Mesodermal cell (in vitro differentiated cells): ENCODE results near the gene RHOV.
"Not testable (repeated sequence)": the region's sequence is repeated elsewhere in the genome, so short reads cannot be mapped to it uniquely, and the experiment has no call there.

Source experiments
- H3K27ac ChIP-seq: 2 replicates; pipeline ENCODE4 v1.7.0; 2013; ENCODE audit warnings: mild to moderate bottlenecking, low read depth, low read length, moderate library complexity; ENCODE audit not compliant: severe bottlenecking
- H3K36me3 ChIP-seq: 2 replicates; pipeline ENCODE4 v1.7.1; 2013; ENCODE audit warnings: mild to moderate bottlenecking, low read length, moderate library complexity; ENCODE audit not compliant: control insufficient read depth, insufficient read depth
- H3K4me1 ChIP-seq: one replicate; pipeline ENCODE4 v1.7.1; 2013; ENCODE audit warnings: mild to moderate bottlenecking, low read length; ENCODE audit not compliant: insufficient read depth, control insufficient read depth, poor library complexity, severe bottlenecking
- H3K4me3 ChIP-seq: 2 replicates; pipeline ENCODE4 v1.7.0; 2013; ENCODE audit warnings: low read length, control low read depth, mild to moderate bottlenecking; ENCODE audit not compliant: insufficient read depth, poor library complexity, severe bottlenecking; ENCODE audit errors: extremely low read depth
- H3K9me3 ChIP-seq: 2 replicates; pipeline ENCODE4 v1.7.1; 2013; ENCODE audit warnings: mild to moderate bottlenecking, low read length, moderate library complexity; ENCODE audit not compliant: control insufficient read depth
- WGBS, 2 experiments: methylation state at CpG; one replicate each; pipeline ENCODE4 v1.1.5; 2013; ENCODE audit warnings: missing lambda C conversion rate in 2 of 2; ENCODE audit not compliant: insufficient coverage in 2 of 2; 5-methylcytosine and 5-hydroxymethylcytosine counted together

Gene RHOV

DNA sequence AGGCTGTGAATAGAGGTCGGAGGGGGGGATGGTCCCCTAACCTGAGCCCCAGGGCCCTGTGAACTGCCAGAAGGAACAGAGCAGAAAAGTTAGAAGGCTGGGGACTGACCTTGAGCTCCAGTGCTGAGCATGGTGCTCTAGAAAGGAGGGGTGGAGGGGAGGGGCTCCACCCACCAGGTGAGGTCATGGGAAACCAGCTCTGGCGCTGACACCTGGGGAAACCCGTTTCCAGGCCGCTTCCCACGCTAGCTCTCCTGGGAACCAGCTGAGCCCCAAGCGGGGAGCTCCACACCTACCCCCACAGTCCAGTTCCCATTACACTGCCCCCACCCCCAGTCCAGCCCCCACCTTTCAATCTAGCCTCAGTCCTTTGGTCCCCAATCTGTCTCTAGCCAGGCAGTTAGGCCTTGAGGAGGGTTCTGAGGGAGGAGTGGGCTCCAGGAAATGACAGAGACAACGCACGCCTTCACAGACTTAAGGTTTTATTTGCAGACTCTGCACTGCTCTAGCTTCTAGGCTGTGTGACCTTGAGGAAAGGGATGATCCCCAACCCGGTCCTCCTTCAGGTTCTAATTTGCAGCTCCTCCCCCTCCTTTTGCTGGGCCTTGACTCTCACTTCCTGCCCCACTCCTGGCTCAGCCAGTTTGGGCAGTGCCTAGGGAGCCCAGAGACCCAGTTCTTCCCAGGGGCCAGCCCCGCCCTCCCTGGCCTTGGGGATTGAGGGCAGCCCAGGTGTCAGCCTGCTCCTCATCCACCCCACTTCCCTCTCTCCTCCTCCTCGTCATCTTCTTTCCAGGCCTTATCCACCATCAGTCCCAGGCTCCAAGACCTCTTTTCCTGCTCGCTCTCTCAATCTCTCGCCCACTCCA, 2.1 kb downstream of the RHOV start:
- WGBS, 2 experiments, result 78 to 83% methylated on average over 10 of the region's 13 CpGs
- Histone ChIP-seq H3K9me3 (no peaks in the 10 kb centered on the region), H3K27ac (no peak overlapping the region), H3K36me3 (no peaks in the 10 kb centered on the region), H3K4me1 (peaks cover 6% of the 10 kb centered on the region), H3K4me3 (no peak overlapping the region)

DNA sequence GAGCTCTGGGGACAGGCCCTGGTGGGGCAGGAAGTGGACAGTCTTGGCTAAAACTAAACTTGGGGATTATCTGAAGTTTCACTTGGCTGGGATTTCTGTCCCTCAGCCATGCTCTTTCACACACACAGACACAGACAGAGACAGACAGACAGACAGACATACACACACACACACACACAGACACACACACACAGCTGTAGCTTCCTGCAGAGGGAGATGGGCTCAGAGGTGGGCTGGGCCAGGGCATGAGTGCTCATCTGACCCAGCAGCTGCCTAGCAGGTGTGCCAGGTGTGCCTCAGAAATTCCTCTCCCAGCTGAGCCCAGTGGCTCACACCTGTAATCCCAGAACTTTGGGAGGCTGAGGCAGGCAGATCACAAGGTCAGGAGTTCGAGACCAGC, 3.3 kb downstream of the RHOV start:
- no peak overlapping the region for H3K27ac ChIP-seq
- H3K4me3 ChIP-seq, result no peak overlapping the region
- H3K4me1 ChIP-seq, result peaks cover 9% of the 10 kb centered on the region
- H3K9me3 ChIP-seq, result no peaks in the 10 kb centered on the region
- no peaks in the 10 kb centered on the region for H3K36me3 ChIP-seq
- WGBS, 2 experiments, result 80% methylated on average over 1 of the region's 1 CpG; no CpG with 5 or more reads in 1 of the 2 experiments

DNA sequence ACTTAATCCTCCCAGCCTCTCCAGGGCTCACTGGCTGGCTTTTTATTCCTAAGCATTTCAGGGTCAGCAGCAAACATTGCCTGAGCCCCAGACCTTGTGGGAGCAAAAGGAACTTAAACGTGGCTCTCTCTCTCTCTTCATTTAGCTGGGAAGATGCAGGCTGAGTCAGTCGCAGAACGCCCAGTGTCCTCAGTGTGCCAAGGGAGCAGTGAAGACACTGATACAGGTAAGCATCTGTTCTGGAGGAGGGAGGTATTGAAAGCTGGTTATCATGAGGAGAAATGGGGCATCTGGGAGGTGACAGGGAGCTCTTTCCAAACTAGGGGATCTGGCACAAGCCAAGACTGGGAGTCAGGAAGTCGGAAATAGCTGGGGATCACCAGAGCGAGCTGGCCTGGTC, 4.3 kb downstream of the RHOV start:
- Histone ChIP-seq H3K27ac (no peak overlapping the region), H3K4me3 (no peak overlapping the region), H3K9me3 (no peaks in the 10 kb centered on the region), H3K36me3 (no peaks in the 10 kb centered on the region), H3K4me1 (peaks cover 9% of the 10 kb centered on the region)
- 86 to 91% methylated on average over 5 of the region's 5 CpGs for WGBS, 2 experiments

DNA sequence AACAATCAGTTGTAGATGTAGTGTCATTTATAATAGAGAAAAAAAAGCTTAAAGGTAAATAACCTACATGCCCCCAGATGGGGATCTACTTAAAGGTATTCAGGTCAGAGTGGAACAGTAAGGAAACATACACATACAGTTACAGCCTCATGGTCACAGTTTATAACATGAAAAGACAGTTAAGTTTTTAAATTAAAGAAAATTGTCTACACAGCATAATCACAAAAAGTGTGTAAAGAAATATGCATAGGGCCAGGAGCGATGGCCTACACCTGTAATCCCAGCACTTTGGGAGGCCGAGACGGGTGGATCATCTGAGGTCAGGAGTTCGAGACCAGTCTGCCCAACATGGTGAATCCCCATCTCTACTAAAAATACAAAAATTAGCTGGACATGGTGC, 6.8 kb downstream of the RHOV start:
- 100% methylated on average over 1 to 3 of the region's 4 CpGs for WGBS, 2 experiments
- no peaks in the 10 kb centered on the region for H3K9me3 ChIP-seq
- no peak overlapping the region for H3K4me3 ChIP-seq
- H3K27ac ChIP-seq, result no peak overlapping the region
- no peaks in the 10 kb centered on the region for H3K36me3 ChIP-seq
- peaks cover 7% of the 10 kb centered on the region for H3K4me1 ChIP-seq

DNA sequence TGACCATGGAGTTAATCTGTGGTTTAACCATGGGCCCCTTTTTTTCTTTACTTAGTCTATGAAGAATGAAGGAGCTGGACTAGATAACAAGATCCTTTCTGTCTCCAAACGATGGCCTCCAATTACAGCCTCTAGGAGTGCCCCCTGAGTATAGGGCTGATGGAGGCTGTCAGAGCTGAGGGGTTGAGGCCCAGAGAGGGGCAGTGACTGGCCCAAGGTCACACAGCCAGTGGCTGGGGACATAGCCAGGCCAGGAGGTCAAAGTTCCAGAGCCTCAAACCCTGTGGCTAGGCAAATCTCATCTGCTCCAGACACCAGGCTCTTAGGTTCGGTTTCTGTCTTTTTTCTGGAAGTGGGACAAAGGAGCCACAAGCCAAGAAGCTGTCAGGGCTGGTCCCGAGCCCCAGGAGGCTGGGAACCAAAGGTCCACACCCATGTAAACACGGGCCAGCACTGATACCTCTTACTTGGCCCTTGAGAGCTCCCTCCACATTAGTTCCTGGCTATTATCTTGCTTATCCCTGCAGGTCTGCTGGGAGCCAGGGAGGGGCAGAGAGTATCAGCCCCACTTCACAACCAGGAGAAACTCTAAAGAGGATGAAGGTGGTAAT, 10.3 kb downstream of the RHOV start:
- Histone ChIP-seq H3K4me1 (peaks cover 2% of the 10 kb centered on the region), H3K4me3 (no peak overlapping the region), H3K9me3 (no peaks in the 10 kb centered on the region), H3K36me3 (no peaks in the 10 kb centered on the region), H3K27ac (no peak overlapping the region)
- WGBS, 2 experiments, result 93 to 100% methylated on average over 2 to 4 of the region's 4 CpGs

DNA sequence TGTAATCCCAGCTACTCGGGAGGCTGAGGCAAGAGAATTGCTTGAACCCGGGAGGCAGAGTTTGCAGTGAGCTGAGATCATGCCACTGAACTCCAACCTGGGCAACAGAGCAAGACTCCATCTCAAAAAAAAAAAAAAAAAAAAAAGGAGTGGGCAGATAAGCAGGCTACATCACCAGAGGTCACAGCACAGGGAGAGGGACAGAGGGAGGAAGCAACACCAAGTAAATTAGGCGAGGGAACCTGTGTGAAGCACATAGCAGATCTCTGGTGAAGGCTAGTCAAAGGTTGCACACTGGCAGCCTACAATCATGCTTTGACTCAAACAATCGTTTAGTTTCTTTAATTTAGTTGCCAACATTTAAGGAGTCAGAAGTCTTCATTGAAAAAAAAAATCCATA, 12.9 kb downstream of the RHOV start:
- not testable (repeated sequence) for H3K4me3 ChIP-seq, H3K36me3 ChIP-seq, H3K4me1 ChIP-seq, H3K27ac ChIP-seq, H3K9me3 ChIP-seq
- WGBS, 2 experiments, result 84 to 93% methylated on average over 4 of the region's 4 CpGs

DNA sequence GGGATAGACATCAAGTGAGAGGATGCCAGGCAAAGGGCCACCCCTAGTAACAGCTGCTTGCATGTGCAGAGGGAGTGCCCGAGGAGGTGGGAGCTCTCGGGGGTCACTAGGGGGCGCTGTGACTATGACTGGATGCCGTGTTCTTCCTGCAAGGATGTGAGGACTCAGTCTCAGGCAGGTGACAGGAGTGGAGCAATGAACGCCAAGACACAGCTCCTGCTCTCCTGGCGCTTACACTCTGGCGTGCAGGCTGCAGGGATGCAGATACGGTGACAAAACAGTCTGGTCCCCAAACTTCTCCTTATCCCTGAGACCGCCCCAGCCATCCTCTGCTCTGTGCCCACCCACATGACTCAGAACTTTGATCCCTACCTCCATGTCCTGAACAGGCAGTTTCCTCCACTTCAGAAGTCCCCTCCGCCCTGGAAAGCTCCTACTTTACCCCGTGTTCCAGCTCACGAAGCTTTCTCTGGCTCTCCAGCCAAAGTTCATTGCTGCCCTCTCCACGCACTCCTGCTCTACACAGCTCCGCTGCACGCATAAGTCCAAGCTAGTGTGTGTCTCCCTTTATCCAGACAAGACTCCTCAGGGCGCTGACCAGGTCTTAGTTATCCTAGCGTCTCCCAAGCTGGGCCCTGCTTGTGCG, 14.7 kb downstream of the RHOV start:
- H3K4me3 ChIP-seq, result no peak overlapping the region
- H3K4me1 ChIP-seq, result no peaks in the 10 kb centered on the region
- no peaks in the 10 kb centered on the region for H3K36me3 ChIP-seq
- WGBS, 2 experiments, result 45 to 48% methylated on average over 18 of the region's 18 CpGs
- no peak overlapping the region for H3K27ac ChIP-seq
- H3K9me3 ChIP-seq, result no peaks in the 10 kb centered on the region

DNA sequence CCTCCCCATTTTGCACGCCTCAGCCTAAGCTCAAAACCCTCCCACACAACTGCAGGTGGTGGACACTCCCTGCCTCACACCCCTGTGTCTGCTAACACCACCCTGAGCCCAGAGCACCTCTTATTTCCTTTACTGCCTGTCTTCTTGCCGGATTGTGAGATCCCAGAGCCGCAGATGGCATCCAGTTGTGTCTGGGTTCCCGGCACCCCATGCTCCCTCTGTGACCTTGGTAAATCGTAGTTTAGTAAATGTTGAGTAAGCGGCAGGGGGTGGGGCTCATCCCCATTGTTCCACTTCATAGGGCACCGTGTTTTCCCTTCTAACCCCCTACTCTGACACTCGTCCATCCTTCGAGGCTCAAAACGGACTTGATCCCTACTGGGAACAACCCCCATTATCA, 15.3 kb downstream of the RHOV start:
- 78 to 90% methylated on average over 6 of the region's 10 CpGs for WGBS, 2 experiments
- H3K36me3 ChIP-seq, result no peaks in the 10 kb centered on the region
- no peaks in the 10 kb centered on the region for H3K4me1 ChIP-seq
- no peaks in the 10 kb centered on the region for H3K9me3 ChIP-seq
- H3K4me3 ChIP-seq, result no peak overlapping the region
- H3K27ac ChIP-seq, result no peak overlapping the region

DNA sequence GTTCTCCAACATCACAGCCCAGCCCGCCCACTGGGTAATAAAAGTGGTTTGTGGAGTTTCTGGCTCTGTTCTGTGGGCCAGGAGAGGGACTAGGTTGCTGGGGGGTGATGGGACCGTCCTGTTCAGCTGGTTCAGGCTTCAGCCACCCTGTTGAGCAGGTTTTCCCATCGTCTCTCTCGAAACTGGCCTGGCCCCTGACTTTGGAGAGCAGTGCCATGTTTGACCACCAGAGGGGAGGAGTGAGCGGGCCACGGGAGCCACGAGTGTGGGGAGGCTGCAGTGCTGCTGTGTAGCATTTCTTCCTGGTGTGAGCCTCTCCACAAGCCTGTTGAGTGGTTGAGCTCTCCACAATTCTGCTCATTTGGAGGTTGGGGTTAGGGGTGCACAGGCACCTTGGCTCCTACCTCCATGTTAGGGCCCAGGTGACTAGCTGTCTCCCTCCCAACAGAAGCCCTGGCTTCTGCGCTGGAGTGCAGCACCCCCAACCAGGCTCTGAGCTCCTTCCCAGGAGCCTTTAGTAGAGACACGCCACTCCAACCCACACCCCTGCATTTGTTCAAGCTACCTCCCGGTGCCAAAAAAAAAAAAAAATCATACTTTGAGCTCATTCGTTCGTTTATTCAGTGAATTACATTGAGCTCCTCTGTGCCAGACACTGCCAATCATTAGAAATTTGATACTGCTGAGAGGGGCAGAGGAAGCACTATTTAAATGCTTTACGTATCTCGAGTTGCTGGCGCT, 16.3 kb downstream of the RHOV start:
- WGBS, 2 experiments, result 48 to 50% methylated on average over 12 to 14 of the region's 15 CpGs
- Histone ChIP-seq H3K9me3 (no peaks in the 10 kb centered on the region), H3K36me3 (no peaks in the 10 kb centered on the region), H3K27ac (no peak overlapping the region), H3K4me1 (no peaks in the 10 kb centered on the region), H3K4me3 (no peak overlapping the region)

DNA sequence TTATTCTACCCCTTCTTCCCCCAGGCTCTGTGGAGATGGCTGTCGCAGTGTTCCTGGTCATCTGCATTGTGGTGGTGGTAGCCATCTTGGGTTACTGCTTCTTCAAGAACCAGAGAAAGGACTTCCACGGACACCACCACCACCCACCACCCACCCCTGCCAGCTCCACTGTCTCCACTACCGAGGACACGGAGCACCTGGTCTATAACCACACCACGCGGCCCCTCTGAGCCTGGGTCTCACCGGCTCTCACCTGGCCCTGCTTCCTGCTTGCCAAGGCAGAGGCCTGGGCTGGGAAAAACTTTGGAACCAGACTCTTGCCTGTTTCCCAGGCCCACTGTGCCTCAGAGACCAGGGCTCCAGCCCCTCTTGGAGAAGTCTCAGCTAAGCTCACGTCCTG, 17.3 kb downstream of the RHOV start:
- Histone ChIP-seq H3K4me1 (no peaks in the 10 kb centered on the region), H3K9me3 (no peaks in the 10 kb centered on the region), H3K4me3 (no peak overlapping the region), H3K36me3 (no peaks in the 10 kb centered on the region), H3K27ac (no peak overlapping the region)
- 90 to 92% methylated on average over 4 to 5 of the region's 8 CpGs for WGBS, 2 experiments
